SK-N-SH treated with all-trans-retinoic acid at 6 μM for 48 hours (cell line): ENCODE measurements around the gene MUSTN1.

ENCODE experiments used
- ATAC-seq: fragments of 200-7000 bp; cut with Tn5 transposase; 3 replicates; pipeline ENCODE4 v1.9.1; 2020; ENCODE audit warnings: mild to moderate bottlenecking, moderate library complexity
- BACH2 ChIP-seq: fragments of 250-450 bp; sonication (Bioruptor Pico); IDR thresholded peaks from 2 replicates; pipeline ENCODE4 v1.9.0; 2021; ENCODE audit warnings: mild to moderate bottlenecking, borderline replicate concordance
- CREB5 ChIP-seq: fragments of 250-450 bp; sonication (Bioruptor Pico); IDR thresholded peaks from 2 replicates; pipeline ENCODE4 v1.5.1; 2020; ENCODE audit warnings: low read depth, mild to moderate bottlenecking, moderate library complexity
- CSDC2 ChIP-seq: fragments of 250-450 bp; sonication (Bioruptor Pico); IDR thresholded peaks from 2 replicates; pipeline ENCODE4 v1.5.0; 2020; ENCODE audit warnings: mild to moderate bottlenecking, moderate library complexity
- CSRNP3 ChIP-seq: fragments of 250-450 bp; sonication (Bioruptor Pico); IDR thresholded peaks from 2 replicates; pipeline ENCODE4 v1.5.1; 2021; ENCODE audit warnings: mild to moderate bottlenecking, moderate library complexity
- GLIS3 ChIP-seq: fragments of 250-450 bp; sonication (Bioruptor Pico); IDR thresholded peaks from 2 replicates; pipeline ENCODE4 v1.5.0; 2020; ENCODE audit warnings: mild to moderate bottlenecking, moderate library complexity
- ISL1 ChIP-seq: fragments of 250-450 bp; sonication (Bioruptor Pico); IDR thresholded peaks from 2 replicates; pipeline ENCODE4 v2.1.2; 2022; ENCODE audit warnings: mild to moderate bottlenecking, moderate library complexity
- PATZ1 ChIP-seq: fragments of 250-450 bp; sonication (Bioruptor Pico); IDR thresholded peaks from 2 replicates; pipeline ENCODE4 v1.8.0; 2020; ENCODE audit warnings: mild to moderate bottlenecking, moderate library complexity, borderline replicate concordance
- POU6F1 ChIP-seq: fragments of 250-450 bp; sonication (Bioruptor Pico); IDR thresholded peaks from 2 replicates; pipeline ENCODE4 v1.8.0; 2021; ENCODE audit warnings: low read depth, mild to moderate bottlenecking, moderate library complexity, borderline replicate concordance
- PPARA ChIP-seq: fragments of 250-450 bp; sonication (Bioruptor Pico); IDR thresholded peaks from 2 replicates; pipeline ENCODE4 v1.5.0; 2020; ENCODE audit warnings: mild to moderate bottlenecking, borderline replicate concordance
- SNAI2 ChIP-seq: fragments of 250-450 bp; sonication (Bioruptor Pico); IDR thresholded peaks from 2 replicates; pipeline ENCODE4 v1.5.0; 2020; ENCODE audit warnings: mild to moderate bottlenecking, moderate library complexity
- TCF4 ChIP-seq: fragments of 250-450 bp; sonication (Bioruptor Pico); IDR thresholded peaks from 2 replicates; pipeline ENCODE4 v1.8.0; 2021; ENCODE audit warnings: mild to moderate bottlenecking, moderate library complexity, borderline replicate concordance
- TSHZ2 ChIP-seq: fragments of 250-450 bp; sonication (Bioruptor Pico); IDR thresholded peaks from 2 replicates; pipeline ENCODE4 v1.5.0; 2020; ENCODE audit warnings: mild to moderate bottlenecking, moderate library complexity
- ZC3H10 ChIP-seq: fragments of 250-450 bp; sonication (Bioruptor Pico); IDR thresholded peaks from 2 replicates; pipeline ENCODE4 v1.5.1; 2021; ENCODE audit warnings: mild to moderate bottlenecking, moderate library complexity
- ZFP3 ChIP-seq: fragments of 250-450 bp; sonication (Bioruptor Pico); IDR thresholded peaks from 2 replicates; pipeline ENCODE4 v1.5.0; 2020; ENCODE audit warnings: mild to moderate bottlenecking, moderate library complexity
- ZNF565 ChIP-seq: fragments of 450-650 bp; formaldehyde crosslinking; conservative IDR thresholded peaks from 2 replicates; pipeline ENCODE4 v1.5.0; 2020; ENCODE audit warnings: low read depth, mild to moderate bottlenecking, moderate library complexity
- ZNF70 ChIP-seq: fragments of 450-650 bp; formaldehyde crosslinking; IDR thresholded peaks from 2 replicates; pipeline ENCODE4 v1.5.0; 2020; ENCODE audit warnings: mild to moderate bottlenecking, moderate library complexity
- ZNF8 ChIP-seq: fragments of 450-650 bp; formaldehyde crosslinking; IDR thresholded peaks from 2 replicates; pipeline ENCODE4 v1.5.0; 2020; ENCODE audit warnings: mild to moderate bottlenecking, moderate library complexity

MUSTN1 gene

GRCh38 chr3:52839268-52839575 lies 4.4 kb upstream of the MUSTN1 start:
- ATAC-seq = no peak
- TF ChIP-seq ZNF8 (CRISPR knock-in tag) = no peak
- TF ChIP-seq ZFP3 (CRISPR knock-in tag) = no peak
- TF ChIP-seq POU6F1 (CRISPR knock-in tag) = no peak
- no peak for TF ChIP-seq ZNF565 (CRISPR knock-in tag)
- TF ChIP-seq CSRNP3 (CRISPR knock-in tag) = no peak
- no peak for TF ChIP-seq CREB5
- no peak for TF ChIP-seq ISL1
- TF ChIP-seq ZC3H10 (CRISPR knock-in tag) = no peak
- no peak for TF ChIP-seq CSDC2 (CRISPR knock-in tag)
- TF ChIP-seq ZNF70 (CRISPR knock-in tag) = no peak
- TF ChIP-seq PPARA = no peak
- no peak for TF ChIP-seq BACH2 (CRISPR knock-in tag)
- no peak for TF ChIP-seq SNAI2 (CRISPR knock-in tag)

- no peak for ATAC-seq
- TF ChIP-seq ISL1 (no peak), GLIS3 (CRISPR knock-in tag) (no peak), CSRNP3 (CRISPR knock-in tag) (no peak), ZC3H10 (CRISPR knock-in tag) (no peak), CREB5 (no peak), ZNF70 (CRISPR knock-in tag) (no peak), TCF4 (CRISPR knock-in tag) (no peak), TSHZ2 (CRISPR knock-in tag) (no peak), BACH2 (CRISPR knock-in tag) (no peak), PATZ1 (no peak), POU6F1 (CRISPR knock-in tag) (no peak)
These were observed 3.9 kb upstream of the MUSTN1 start for GRCh38 chr3:52838561-52839267.
